ENCODE results near the gene RSRC1. TPM values are rescaled to one million over a fixed set of nuclear protein-coding genes. Genes with fewer than 3 reads are reported as not detected.
"Not testable (repeated sequence)": the region's sequence is repeated elsewhere in the genome, so short reads cannot be mapped to it uniquely, and the experiment has no call there.

The RSRC1 gene
- total RNA-seq, 1 donor from 2014 or later = 80.5 TPM

DNA sequence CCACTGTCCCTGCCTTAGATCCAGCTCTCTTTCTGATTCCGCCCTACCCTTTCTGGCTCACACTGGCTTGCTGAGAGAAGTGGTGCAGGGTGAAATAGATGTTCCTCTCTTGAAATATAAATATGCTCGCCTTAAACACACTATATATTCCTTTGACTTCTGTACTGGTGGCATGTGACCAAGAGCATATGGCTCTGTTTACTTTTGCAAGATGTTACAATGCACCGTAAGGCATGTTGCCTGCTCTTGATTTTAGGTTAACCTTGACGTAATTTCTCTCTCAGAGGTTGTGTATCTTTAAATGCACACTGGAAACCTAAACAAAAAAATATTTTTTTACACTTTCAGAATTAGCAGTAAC lies 749 bp downstream of the RSRC1 start:
- Mint-ChIP-seq H3K4me3 (peak overlapping the region; percentile 90), H3K27ac (peak overlapping the region; percentile 94), H3K4me1 (peaks cover 30% of the 10 kb centered on the region), H3K27me3 (ENCODE audit: insufficient read depth, low read depth) (peaks cover 40% of the 10 kb centered on the region), H3K36me3 (peaks cover 12% of the 10 kb centered on the region), H3K9me3 (peaks cover 16% of the 10 kb centered on the region)
- Histone ChIP-seq H3K36me3 (no peaks in the 10 kb centered on the region), H3K9ac (peak overlapping the region; percentile 30), H3F3A (ENCODE audit: low read depth) (peaks cover 17% of the 10 kb centered on the region), H3K27me3 (peaks cover 41% of the 10 kb centered on the region), H3K27ac (no peak overlapping the region), H3K9me3 (ENCODE audit: low read depth) (peaks cover 6% of the 10 kb centered on the region), H3K4me1 (peaks cover 6% of the 10 kb centered on the region), H3K79me2 (ENCODE audit: low read depth) (peaks cover 52% of the 10 kb centered on the region), H3K4me3 (peak overlapping the region; percentile 78), H3K4me2 (peak overlapping the region; percentile 78), H4K20me1 (ENCODE audit: low read depth) (peaks cover 27% of the 10 kb centered on the region), H2AFZ (replicated peaks) (peak overlapping the region; percentile 80)
- DNase-seq (ENCODE audit: low spot score) = no peak
- TF ChIP-seq, protein P1, sequence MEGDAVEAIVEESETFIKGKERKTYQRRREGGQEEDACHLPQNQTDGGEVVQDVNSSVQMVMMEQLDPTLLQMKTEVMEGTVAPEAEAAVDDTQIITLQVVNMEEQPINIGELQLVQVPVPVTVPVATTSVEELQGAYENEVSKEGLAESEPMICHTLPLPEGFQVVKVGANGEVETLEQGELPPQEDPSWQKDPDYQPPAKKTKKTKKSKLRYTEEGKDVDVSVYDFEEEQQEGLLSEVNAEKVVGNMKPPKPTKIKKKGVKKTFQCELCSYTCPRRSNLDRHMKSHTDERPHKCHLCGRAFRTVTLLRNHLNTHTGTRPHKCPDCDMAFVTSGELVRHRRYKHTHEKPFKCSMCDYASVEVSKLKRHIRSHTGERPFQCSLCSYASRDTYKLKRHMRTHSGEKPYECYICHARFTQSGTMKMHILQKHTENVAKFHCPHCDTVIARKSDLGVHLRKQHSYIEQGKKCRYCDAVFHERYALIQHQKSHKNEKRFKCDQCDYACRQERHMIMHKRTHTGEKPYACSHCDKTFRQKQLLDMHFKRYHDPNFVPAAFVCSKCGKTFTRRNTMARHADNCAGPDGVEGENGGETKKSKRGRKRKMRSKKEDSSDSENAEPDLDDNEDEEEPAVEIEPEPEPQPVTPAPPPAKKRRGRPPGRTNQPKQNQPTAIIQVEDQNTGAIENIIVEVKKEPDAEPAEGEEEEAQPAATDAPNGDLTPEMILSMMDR (IDR thresholded peaks at IDR 0.05) = no peak
- no peak for TF ChIP-seq EZH2 (IDR thresholded peaks at IDR 0.05)
- TF ChIP-seq EZH2phosphoT487 (IDR thresholded peaks at IDR 0.05) = no peak

DNA sequence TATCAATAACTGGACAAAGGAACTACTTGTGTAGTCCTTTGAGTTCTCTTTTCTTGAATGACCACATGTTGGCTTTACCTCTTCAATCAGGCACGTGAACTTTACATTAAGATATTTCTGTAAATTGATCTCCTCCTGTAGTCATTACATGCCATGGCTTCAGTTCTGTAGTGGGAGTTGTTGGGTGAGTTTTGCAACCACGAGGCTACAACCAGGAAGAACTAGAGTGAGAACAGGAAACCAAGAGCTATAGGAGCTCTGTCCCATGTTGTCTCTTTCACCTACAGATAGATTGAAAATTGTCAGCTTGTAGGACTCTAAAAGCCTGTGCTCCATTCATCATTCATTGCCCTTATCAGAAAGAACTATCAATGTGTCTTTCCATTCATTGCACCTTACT lies 2.0 kb downstream of the RSRC1 start:
- H3K4me3 Mint-ChIP-seq = peak overlapping the region; percentile 50
- H3K36me3 ChIP-seq = no peaks in the 10 kb centered on the region

DNA sequence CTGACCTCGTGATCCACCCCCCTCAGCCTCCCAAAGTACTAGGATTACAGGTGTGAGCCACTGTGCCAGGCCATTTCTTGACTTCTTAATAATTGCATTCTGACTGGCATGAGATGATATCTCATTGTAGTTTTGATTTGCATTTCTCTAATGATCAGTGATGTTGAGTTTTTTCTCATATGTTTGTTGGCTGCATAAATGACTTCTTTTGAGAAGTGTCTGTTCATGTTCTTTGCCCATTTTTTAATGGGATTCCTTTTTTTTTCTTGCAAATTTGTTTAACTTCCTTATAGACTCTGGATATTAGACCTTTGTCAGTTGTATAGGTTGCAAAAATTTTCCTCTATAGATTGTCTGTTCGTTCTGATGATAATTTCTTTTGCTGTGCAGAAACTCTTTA lies 3.7 kb downstream of the RSRC1 start:
- Histone ChIP-seq H3K79me2 (ENCODE audit: low read depth) (peaks cover 78% of the 10 kb centered on the region), H3K27me3 (peaks cover 12% of the 10 kb centered on the region)
- H3K9me3 ChIP-seq (ENCODE audit: low read depth); H3K27ac Mint-ChIP-seq; H2AFZ ChIP-seq (replicated peaks); H3K9ac ChIP-seq; H3K36me3 ChIP-seq; H3F3A ChIP-seq (ENCODE audit: low read depth); H4K20me1 ChIP-seq (ENCODE audit: low read depth); H3K27ac ChIP-seq; H3K4me1 ChIP-seq; H3K4me3 ChIP-seq; H3K4me2 ChIP-seq; DNase-seq (ENCODE audit: low spot score); H3K4me3 Mint-ChIP-seq: not testable (repeated sequence)
- Mint-ChIP-seq H3K9me3 (peaks cover 16% of the 10 kb centered on the region), H3K4me1 (peaks cover 13% of the 10 kb centered on the region), H3K36me3 (peaks cover 12% of the 10 kb centered on the region), H3K27me3 (ENCODE audit: insufficient read depth, low read depth) (peaks cover 13% of the 10 kb centered on the region)

More for the DNA sequence above, 2.0 kb downstream of the RSRC1 start:
- no peak overlapping the region for H3K27ac Mint-ChIP-seq
- no peak for DNase-seq (ENCODE audit: low spot score)
- H3K4me3 ChIP-seq = no peak overlapping the region
- H3K4me1 Mint-ChIP-seq = peaks cover 22% of the 10 kb centered on the region
- peaks cover 16% of the 10 kb centered on the region for H3K9me3 Mint-ChIP-seq
- H3K9me3 ChIP-seq (ENCODE audit: low read depth) = peaks cover 6% of the 10 kb centered on the region
- H3K27me3 ChIP-seq = peaks cover 29% of the 10 kb centered on the region
- no peak overlapping the region for H2AFZ ChIP-seq (replicated peaks)
- TF ChIP-seq EZH2phosphoT487 (IDR thresholded peaks at IDR 0.05) = no peak
- no peak for TF ChIP-seq EZH2 (IDR thresholded peaks at IDR 0.05)
- TF ChIP-seq, protein P1 (IDR thresholded peaks at IDR 0.05) = no peak
- H3F3A ChIP-seq (ENCODE audit: low read depth) = peaks cover 11% of the 10 kb centered on the region
- no peak overlapping the region for H3K9ac ChIP-seq
- H3K36me3 Mint-ChIP-seq = peaks cover 12% of the 10 kb centered on the region
- H4K20me1 ChIP-seq (ENCODE audit: low read depth) = peaks cover 16% of the 10 kb centered on the region
- H3K79me2 ChIP-seq (ENCODE audit: low read depth) = peaks cover 63% of the 10 kb centered on the region
- H3K27ac ChIP-seq = no peak overlapping the region
- peaks cover 6% of the 10 kb centered on the region for H3K4me1 ChIP-seq
- peaks cover 29% of the 10 kb centered on the region for H3K27me3 Mint-ChIP-seq (ENCODE audit: insufficient read depth, low read depth)
- H3K4me2 ChIP-seq = no peak overlapping the region

DNA sequence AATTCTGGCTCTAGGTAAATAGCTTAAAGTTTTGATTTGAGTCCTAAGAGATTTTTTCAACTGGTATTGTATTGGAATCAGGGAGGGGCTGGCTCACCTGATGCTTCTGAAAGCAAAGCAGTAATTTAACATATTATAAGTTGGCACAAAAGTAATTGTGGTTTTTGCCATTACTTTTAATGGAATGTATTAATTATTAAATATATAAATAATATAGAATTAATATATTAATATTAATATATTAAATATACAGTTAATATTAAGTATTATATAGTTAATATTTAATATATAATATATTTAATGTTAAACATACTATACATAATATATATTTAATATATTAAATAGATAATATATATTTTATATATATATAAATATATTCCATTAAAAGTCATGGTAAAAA lies 10.4 kb downstream of the RSRC1 start:
- H3K79me2 ChIP-seq (ENCODE audit: low read depth) = peaks cover 52% of the 10 kb centered on the region
- Mint-ChIP-seq H3K36me3 (peaks cover 27% of the 10 kb centered on the region), H3K4me1 (no peaks in the 10 kb centered on the region)

More for the DNA sequence above, 10.4 kb downstream of the RSRC1 start:
- no peaks in the 10 kb centered on the region for H4K20me1 ChIP-seq (ENCODE audit: low read depth)
- no peak for DNase-seq (ENCODE audit: low spot score)
- H3K27me3 ChIP-seq = no peaks in the 10 kb centered on the region
- no peak overlapping the region for H2AFZ ChIP-seq (replicated peaks)
- H3K9me3 Mint-ChIP-seq = peaks cover 2% of the 10 kb centered on the region
- H3F3A ChIP-seq (ENCODE audit: low read depth) = no peaks in the 10 kb centered on the region
- TF ChIP-seq EZH2phosphoT487 (IDR thresholded peaks at IDR 0.05) = no peak
- TF ChIP-seq, protein P1 (IDR thresholded peaks at IDR 0.05) = no peak
- TF ChIP-seq EZH2 (IDR thresholded peaks at IDR 0.05) = no peak
- H3K27ac ChIP-seq = no peak overlapping the region
- H3K9ac ChIP-seq = no peak overlapping the region
- no peaks in the 10 kb centered on the region for H3K27me3 Mint-ChIP-seq (ENCODE audit: insufficient read depth, low read depth)
- H3K36me3 ChIP-seq = no peaks in the 10 kb centered on the region
- H3K9me3 ChIP-seq (ENCODE audit: low read depth) = no peaks in the 10 kb centered on the region
- no peak overlapping the region for H3K27ac Mint-ChIP-seq
- H3K4me2 ChIP-seq = no peak overlapping the region
- no peaks in the 10 kb centered on the region for H3K4me1 ChIP-seq
- H3K4me3 Mint-ChIP-seq = no peak overlapping the region
- no peak overlapping the region for H3K4me3 ChIP-seq

Measured in neural progenitor cell (in vitro differentiated cells).